ENCODE measurements around the gene TMEM184A. TPM values are rescaled to one million over a fixed set of nuclear protein-coding genes. Genes with fewer than 3 reads are reported as not detected.

TMEM184A gene
- total and polyA plus RNA-seq, 2 of the 8 experiments (the other 6 are each of a cell fraction or from before 2014, with no cell fraction given): 1.8 to 2.1 TPM

GRCh38 chr7:1500064-1500807, 55.8 kb downstream of the TMEM184A start:
- ChIA-PET CTCF (ENCODE audit: partially characterized antibody) (interaction anchor here (0.9 to 1.3 kb wide), 2 partner anchors 26 to 58 kb away, joined by 3 to 4 read pairs; no protein-coding TSS in a partner anchor), POLR2A (ENCODE audit: partially characterized antibody) (interaction anchor here (0.7 to 1.3 kb wide), 2 partner anchors 22 to 31 kb away, joined by 3 read pairs; no protein-coding TSS in a partner anchor)
- Histone ChIP-seq H2AK5ac (ENCODE audit: low read depth, low read length) (no peak overlapping the region), H4K8ac (ENCODE audit: extremely low read depth, insufficient read depth, low read length) (no peak overlapping the region), H3K4me3 (ENCODE audit: extremely low read depth in 1 of 4, insufficient read depth in 2 of 4, low read depth in 3 of 4, low read length in 4 of 4) (no peak overlapping the region), H3K56ac (replicated peaks; ENCODE audit: insufficient read length, low read depth, low read length) (no peak overlapping the region), H2BK15ac (ENCODE audit: low read length) (no peak overlapping the region), H3K9ac (replicated peaks in 1 of 4; ENCODE audit: extremely low read depth in 1 of 4, low read depth in 3 of 4, low read length in 3 of 4) (no peak overlapping the region), H2BK20ac (ENCODE audit: low read length) (no peak overlapping the region), H3K23ac (ENCODE audit: insufficient read length) (no peak overlapping the region), H2BK12ac (ENCODE audit: low read depth, low read length) (no peak overlapping the region), H3K79me2 (ENCODE audit: control insufficient read depth in 1 of 2, insufficient read depth in 2 of 2, low read length in 2 of 2) (peaks cover 10 to 29% of the 10 kb centered on the region in 2 experiments; a peak in 3 of 4 replicates), H3K79me1 (ENCODE audit: low read depth, low read length) (peaks cover 14% of the 10 kb centered on the region; the same call in 1 of the 2 replicates), H3K27ac (ENCODE audit: low read depth, low read length) (no peak overlapping the region), H2BK120ac (replicated peaks; ENCODE audit: low read depth, low read length) (no peak overlapping the region), H3K36me3 (ENCODE audit: control insufficient read depth in 2 of 4, insufficient read depth in 4 of 4, low read length in 3 of 4) (peaks cover 11 to 53% (median 41%) of the 10 kb centered on the region in 4 experiments; a peak in 7 of 8 replicates), H3K14ac (ENCODE audit: insufficient read length) (no peak overlapping the region), H3K4ac (replicated peaks; ENCODE audit: insufficient read length, low read depth, low read length) (no peak overlapping the region), H4K20me1 (replicated peaks in 1 of 2; ENCODE audit: control insufficient read depth in 1 of 2, insufficient read depth in 2 of 2, low read length in 2 of 2) (peaks cover 15 to 26% of the 10 kb centered on the region in 2 experiments), H3K23me2 (ENCODE audit: low read depth, low read length) (peaks cover 3% of the 10 kb centered on the region; the same call in 1 of the 2 replicates), H3K4me2 (ENCODE audit: insufficient read depth in 1 of 2, low read depth in 2 of 2, low read length in 2 of 2) (no peak overlapping the region), H3K27me3 (replicated peaks in 1 of 4; ENCODE audit: control insufficient read depth in 3 of 4, extremely low read depth in 1 of 4, insufficient read depth in 3 of 4, low read length in 3 of 4) (no peaks in the 10 kb centered on the region), H4K5ac (ENCODE audit: insufficient read length, low read depth, low read length) (no peak overlapping the region), H3K9me3 (ENCODE audit: insufficient read depth in 2 of 2, low read depth in 1 of 2, low read length in 1 of 2) (no peaks in the 10 kb centered on the region), H2BK5ac (ENCODE audit: low read depth, low read length) (no peak overlapping the region), H3K18ac (ENCODE audit: extremely low read depth, low read length) (no peak overlapping the region), H2AFZ (ENCODE audit: low read length) (no peak overlapping the region), H3K4me1 (replicated peaks in 1 of 4; ENCODE audit: control insufficient read depth in 3 of 4, insufficient read depth in 4 of 4, low read length in 3 of 4) (peaks cover 0 to 7% (median 3%) of the 10 kb centered on the region in 4 experiments; a peak in 4 of 7 replicates), H4K91ac (replicated peaks; ENCODE audit: insufficient read length, low read length) (no peak overlapping the region)
- no peak for DNase-seq (ENCODE audit: low read depth in 1 of 2, low spot score in 2 of 2)
- no peak for FAIRE-seq
- TF ChIP-seq BACH1 (IDR thresholded peaks at IDR 0.05; ENCODE audit: low read length): no peak
- no peak for TF ChIP-seq SAP30 (IDR thresholded peaks at IDR 0.05; ENCODE audit: insufficient read depth, insufficient replicate concordance, low read length)
- no peak for TF ChIP-seq POLR2AphosphoS5 (IDR thresholded peaks at IDR 0.05; ENCODE audit: low read depth, low read length)
- WGBS, 2 experiments (ENCODE audit: extremely low coverage in 1 of 2, insufficient coverage in 1 of 2, insufficient read length in 1 of 2, insufficient replicate concordance in 2 of 2, low coverage in 1 of 2, low lambda C conversion rate in 2 of 2, missing lambda C conversion rate in 1 of 2): 95% methylated on average over 30 of the region's 34 CpGs; no CpG with 5 or more reads in 1 of the 2 experiments
